Measurements from ENCODE around the gene IFRD2. TPM values are rescaled to one million over a fixed set of nuclear protein-coding genes. Genes with fewer than 3 reads are reported as not detected.
"Not testable (repeated sequence)": the region's sequence is repeated elsewhere in the genome, so short reads cannot be mapped to it uniquely, and the experiment has no call there.

IFRD2 gene
- total RNA-seq, 1 experiment from 2014 or later = 129 TPM

DNA sequence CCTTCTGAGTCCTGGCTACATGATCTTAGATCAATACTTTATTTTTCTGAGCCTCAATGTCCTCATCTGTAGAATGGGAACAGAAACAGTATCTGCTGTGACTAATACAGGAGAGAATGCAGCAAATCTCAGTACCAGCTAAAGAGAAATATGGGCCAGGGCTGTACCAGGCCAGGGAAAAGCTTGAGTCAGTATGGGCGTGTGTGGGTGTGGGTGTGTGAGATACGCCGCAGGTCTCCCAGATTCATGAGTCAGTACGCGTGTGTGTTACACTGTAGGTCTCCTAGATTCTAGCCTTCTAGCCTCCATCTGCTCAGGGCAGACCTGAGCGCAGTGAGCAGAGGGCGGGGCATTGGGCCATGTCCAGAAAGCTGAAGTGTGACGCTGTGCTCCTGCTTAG, 41.0 kb downstream of the IFRD2 start:
- DNase-seq (ENCODE audit: low spot score) = peak; percentile 96

DNA sequence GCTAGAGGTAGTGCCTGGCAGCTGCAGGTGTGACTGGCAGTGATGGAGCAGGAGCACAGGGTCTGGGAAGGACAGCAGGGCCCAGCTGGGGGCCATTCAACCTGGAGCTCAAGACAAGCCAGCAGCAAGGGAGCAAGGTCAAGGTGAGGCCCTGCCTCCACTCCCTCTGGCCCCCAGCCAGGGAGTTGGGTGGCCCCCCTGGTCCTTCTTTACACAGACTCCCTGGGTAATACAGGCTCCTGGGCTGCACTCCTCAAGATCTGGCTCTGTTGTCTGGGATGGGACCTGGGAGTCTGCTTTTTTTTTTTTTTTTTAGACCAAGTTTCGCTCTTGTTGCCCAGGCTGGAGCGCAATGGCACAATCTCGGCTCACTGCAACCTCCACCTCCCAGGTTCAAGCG, 41.7 kb downstream of the IFRD2 start:
- no peak for DNase-seq (ENCODE audit: low spot score)

DNA sequence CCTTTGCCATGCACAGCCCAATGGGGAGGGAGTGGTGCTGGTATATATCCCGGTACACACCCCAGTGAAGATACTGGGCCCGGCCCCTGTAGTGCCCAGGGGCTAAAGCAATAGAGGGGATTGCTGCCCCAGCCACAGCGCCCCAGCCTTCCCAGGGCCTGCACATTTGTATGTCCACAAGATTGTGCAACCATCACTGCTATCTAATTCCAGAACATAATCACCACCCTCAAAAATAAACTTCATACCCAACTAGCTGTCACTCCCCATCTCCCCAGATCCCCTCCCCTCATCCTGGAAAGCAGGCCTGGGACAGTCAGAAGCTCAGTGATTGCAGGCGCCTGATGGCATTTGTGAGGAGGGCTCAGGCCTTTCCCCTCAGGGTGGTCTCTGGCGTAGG, 42.8 kb downstream of the IFRD2 start:
- no peak for DNase-seq (ENCODE audit: low spot score)

- peak; percentile 83 for DNase-seq (ENCODE audit: low spot score)
Measured at GRCh38 chr3:50248387-50248786, 43.8 kb downstream of the IFRD2 start.

GRCh38 chr3:50246517-50246954, 45.7 kb downstream of the IFRD2 start:
- peak; percentile 99 for DNase-seq (ENCODE audit: low spot score)

GRCh38 chr3:50245831-50246516, 46.3 kb downstream of the IFRD2 start:
- DNase-seq (ENCODE audit: low spot score) = no peak

GRCh38 chr3:50245251-50245745, 46.9 kb downstream of the IFRD2 start:
- DNase-seq (ENCODE audit: low spot score) = no peak

DNA sequence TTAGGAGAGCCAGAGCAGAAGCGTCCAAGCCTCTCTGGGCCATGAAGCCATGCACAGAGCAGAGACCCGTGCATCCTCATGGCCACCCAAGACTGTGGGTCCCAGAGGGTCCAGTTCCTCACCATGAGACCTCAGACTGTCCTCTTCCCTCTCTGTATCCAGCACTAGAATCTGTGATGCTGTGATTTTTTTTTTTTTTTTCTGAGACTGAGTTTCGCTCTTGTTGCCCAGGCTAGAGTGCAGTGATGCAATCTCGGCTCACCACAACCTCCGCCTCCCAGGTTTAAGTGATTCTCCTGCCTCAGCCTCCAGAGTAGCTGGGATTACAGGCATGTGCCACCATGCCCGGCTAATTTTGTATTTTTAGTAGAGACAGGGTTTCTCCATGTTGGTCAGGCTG, 47.4 kb downstream of the IFRD2 start:
- DNase-seq (ENCODE audit: low spot score) = not testable (repeated sequence)

- DNase-seq (ENCODE audit: low spot score) = no peak
Measured at GRCh38 chr3:50243543-50243895, 48.7 kb downstream of the IFRD2 start.

- DNase-seq (ENCODE audit: low spot score) = peak; percentile 64
Measured at GRCh38 chr3:50242851-50243542, 49.2 kb downstream of the IFRD2 start.

DNA sequence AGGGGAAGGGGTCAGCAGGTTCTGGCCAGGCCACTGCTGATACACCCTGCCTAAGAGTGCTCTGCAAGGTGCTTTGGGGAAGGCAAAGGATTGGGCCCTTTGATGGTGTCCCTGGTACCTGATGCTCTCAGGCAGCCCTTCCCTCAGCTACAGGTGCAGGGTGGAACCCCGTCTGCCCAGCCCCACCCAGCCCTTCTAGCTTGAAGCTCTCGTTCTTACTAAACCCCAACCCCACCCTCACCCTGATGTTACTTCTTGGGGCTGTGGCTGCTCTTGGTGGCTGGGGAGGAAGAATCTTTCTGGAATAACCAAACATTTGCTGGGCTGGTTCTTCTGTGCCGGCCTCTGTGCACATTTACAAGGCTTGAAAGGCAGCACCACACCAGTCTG, 49.9 kb downstream of the IFRD2 start:
- DNase-seq (ENCODE audit: low spot score) = no peak

DNA sequence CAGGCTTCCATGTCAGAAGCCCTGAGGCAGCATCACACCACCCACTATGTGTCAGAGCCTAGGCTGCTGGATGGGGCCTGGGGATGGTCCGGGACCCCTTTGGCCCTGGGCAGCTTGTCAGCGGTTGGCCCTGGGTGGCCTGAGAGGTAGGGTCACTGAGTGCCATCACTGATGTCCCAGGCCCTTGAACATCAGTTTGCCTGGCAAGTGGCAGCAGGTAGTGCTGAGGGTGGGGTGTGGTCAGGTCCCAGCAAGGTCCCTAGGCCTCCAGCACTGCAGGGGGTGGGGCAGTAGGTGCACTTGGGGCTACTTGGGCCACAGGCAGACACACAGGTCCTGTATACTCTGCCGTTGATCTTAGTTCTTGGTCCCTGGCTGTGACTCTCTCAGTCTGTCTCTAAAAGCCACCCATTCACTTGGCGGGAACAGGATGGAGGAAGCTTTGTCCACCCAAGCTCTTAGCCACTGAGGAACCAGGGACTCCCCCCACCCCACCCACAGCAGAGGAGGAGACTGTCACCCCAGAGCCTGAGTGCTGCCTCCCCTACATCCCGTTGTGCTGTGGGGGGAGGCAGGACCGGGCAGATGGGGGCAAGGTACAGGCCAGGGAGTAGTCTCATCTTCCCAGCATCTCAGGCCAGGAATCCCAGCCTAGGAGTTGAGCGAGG, 50.4 kb downstream of the IFRD2 start:
- DNase-seq (ENCODE audit: low spot score) = no peak

DNA sequence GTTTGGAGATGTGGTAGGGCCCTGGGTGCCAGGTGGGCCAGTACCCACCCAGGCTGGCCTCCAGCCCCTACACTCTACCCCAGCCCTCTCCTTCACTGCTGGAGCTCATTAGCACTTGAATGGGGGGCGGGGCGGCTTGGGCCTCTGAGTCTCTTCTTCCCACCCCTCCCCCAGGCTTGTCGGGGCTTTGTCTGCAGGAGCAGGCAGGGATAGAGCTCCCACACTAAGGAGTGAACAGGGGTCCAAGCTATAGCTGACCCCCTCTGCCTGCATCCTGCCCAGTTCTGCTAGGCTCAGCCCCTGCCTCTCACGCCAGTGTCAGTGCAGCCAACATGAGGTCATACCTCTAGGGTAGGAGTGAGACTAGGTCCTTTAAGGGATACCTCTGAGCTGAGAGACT, 51.1 kb downstream of the IFRD2 start:
- DNase-seq (ENCODE audit: low spot score) = no peak

- DNase-seq (ENCODE audit: low spot score) = no peak
Measured at GRCh38 chr3:50239649-50240048, 52.6 kb downstream of the IFRD2 start.

DNA sequence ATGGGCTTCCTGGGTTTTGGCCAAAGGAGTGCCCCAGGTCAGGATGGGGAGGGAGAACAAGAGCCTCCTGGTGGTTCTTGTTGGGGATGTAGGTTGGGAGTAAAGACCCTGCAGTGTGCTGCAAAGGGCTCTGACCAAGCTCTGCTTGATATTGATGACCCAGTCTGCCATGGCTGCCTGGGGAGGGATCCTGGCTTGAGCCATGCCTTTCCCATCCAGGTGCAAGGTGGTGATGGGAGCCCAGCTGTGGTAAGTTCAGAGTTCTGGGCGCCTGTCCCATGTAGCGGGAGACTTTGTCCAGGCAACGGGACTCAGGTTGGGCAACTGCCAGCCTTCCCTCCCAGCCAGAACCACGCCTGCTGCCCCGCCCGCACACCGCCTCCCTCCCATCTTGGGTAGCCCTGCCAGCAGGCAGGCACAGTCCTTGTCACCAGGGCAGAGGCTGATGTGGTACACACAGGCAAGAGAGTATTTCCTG, 53.6 kb downstream of the IFRD2 start:
- peak; percentile 72 for DNase-seq (ENCODE audit: low spot score)

DNA sequence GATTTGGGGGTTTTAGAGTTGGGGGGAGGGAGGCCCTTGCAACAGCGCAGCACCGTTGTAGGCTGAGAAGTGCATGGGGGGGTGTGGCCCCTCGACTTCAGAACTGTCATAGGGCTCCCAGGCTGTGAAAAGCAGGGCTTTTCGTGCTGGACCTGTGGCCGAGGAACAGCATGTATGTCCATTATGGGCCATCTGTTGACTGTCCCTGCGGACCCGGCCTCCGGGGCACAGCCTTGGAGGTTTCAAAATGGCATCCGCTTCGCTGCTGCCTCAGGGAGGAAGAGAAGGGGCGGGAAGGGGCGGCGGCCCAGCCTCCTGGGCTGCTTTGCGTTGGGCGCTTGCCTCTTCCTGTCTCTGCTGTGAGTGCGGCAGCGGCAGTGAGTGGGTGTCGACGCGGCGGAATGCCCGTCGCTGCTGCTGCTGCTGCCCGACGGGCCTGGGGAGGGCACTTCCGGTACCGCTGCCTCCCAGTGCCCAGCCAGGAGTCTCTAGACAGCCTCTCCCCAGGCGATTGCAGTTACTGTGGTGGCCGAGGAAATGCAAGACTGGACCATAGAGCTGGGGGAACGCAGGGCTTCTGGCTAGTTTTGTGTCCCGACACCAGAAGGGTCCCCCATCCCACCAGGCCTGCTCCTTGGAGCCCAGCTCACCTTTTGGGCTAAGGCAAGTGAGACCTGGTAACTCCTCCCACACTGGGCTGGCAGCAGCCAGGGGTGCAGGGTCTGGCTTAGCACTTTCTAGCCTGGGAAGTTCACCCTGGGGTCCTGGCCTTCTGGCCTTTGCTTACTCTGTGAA, 54.3 kb downstream of the IFRD2 start:
- peak; percentile 83 for DNase-seq (ENCODE audit: low spot score)

Other genes starting within 250 kb of the IFRD2 start
- gene RBM5, start 203.5 kb downstream of the IFRD2 start, total RNA-seq (2014; rRNA removed; shearing (Covaris generic)) = 53.7 and 79.1 TPM in 2 replicates
- gene SEMA3F, start 137.1 kb downstream of the IFRD2 start, total RNA-seq (2014; rRNA removed; shearing (Covaris generic)) = 3.5 and 11.1 TPM in 2 replicates
- gene GNAT1, start 100.8 kb downstream of the IFRD2 start, total RNA-seq (2014; rRNA removed; shearing (Covaris generic)) = not detected in 2 replicates
- 0.74 TPM in 1 of 2 replicates, not detected in the other for gene SLC38A3, start 87.2 kb downstream of the IFRD2 start, total RNA-seq (2014; rRNA removed; shearing (Covaris generic))
- 247 and 283 TPM in 2 replicates for gene GNAI2, start 56.2 kb downstream of the IFRD2 start, total RNA-seq (2014; rRNA removed; shearing (Covaris generic))
- gene SEMA3B, start 23.3 kb downstream of the IFRD2 start, total RNA-seq (2014; rRNA removed; shearing (Covaris generic)) = 22.9 and 26.3 TPM in 2 replicates
- gene LSMEM2, start 13.3 kb downstream of the IFRD2 start, total RNA-seq (2014; rRNA removed; shearing (Covaris generic)) = not detected in 2 replicates
- gene HYAL3, start 7.0 kb upstream of the IFRD2 start, total RNA-seq (2014; rRNA removed; shearing (Covaris generic)) = 7.5 and 9.7 TPM in 2 replicates
- 8.5 and 13.1 TPM in 2 replicates for gene NAA80, start 7.0 kb upstream of the IFRD2 start, total RNA-seq (2014; rRNA removed; shearing (Covaris generic))
- gene HYAL1, start 11.1 kb upstream of the IFRD2 start, total RNA-seq (2014; rRNA removed; shearing (Covaris generic)) = 0.72 and 2.3 TPM in 2 replicates
- gene HYAL2, start 30.3 kb upstream of the IFRD2 start, total RNA-seq (2014; rRNA removed; shearing (Covaris generic)) = 113 TPM in 2 replicates
- gene TUSC2, start 35.8 kb upstream of the IFRD2 start, total RNA-seq (2014; rRNA removed; shearing (Covaris generic)) = 30.6 and 34.3 TPM in 2 replicates
- gene RASSF1, start 48.4 kb upstream of the IFRD2 start, total RNA-seq (2014; rRNA removed; shearing (Covaris generic)) = 12.9 and 16.9 TPM in 2 replicates
- gene ZMYND10, start 53.3 kb upstream of the IFRD2 start, total RNA-seq (2014; rRNA removed; shearing (Covaris generic)) = 0.09 and 0.62 TPM in 2 replicates
- 23.1 and 24.8 TPM in 2 replicates for gene NPRL2, start 58.3 kb upstream of the IFRD2 start, total RNA-seq (2014; rRNA removed; shearing (Covaris generic))
- gene CYB561D2, start 58.4 kb upstream of the IFRD2 start, total RNA-seq (2014; rRNA removed; shearing (Covaris generic)) = 46.9 and 53.7 TPM in 2 replicates
- 57.3 and 58.9 TPM in 2 replicates for gene TMEM115, start 67.1 kb upstream of the IFRD2 start, total RNA-seq (2014; rRNA removed; shearing (Covaris generic))
- gene CACNA2D2, start 211.2 kb upstream of the IFRD2 start, total RNA-seq (2014; rRNA removed; shearing (Covaris generic)) = 0.22 and 0.26 TPM in 2 replicates